Activated T-helper 2 cell treated with anti-CD3 and anti-CD28 coated beads, Interferon-gamma antibody, Interleukin-2, Interleukin-4, amounts not matched to agents 10 μg/mL and 5 μg/mL and 100 μg/mL, durations not matched to agents 14 hours and 24 hours and 36 hours (primary cell): Measurements from ENCODE around the gene ALDH4A1. TPM values are rescaled to one million over a fixed set of nuclear protein-coding genes. Genes with fewer than 3 reads are reported as not detected.
"Not testable (repeated sequence)": the region's sequence is repeated elsewhere in the genome, so short reads cannot be mapped to it uniquely, and the experiment has no call there.

Source experiments
- DNase-seq: peaks from one replicate; pipeline ENCODE4 v3.0.0; 2021; ENCODE audit warnings: low spot score
- H3K27ac Mint-ChIP-seq: one replicate; pipeline ENCODE4 v1.8.0; 2021; ENCODE audit warnings: mixed read lengths
- H3K27me3 Mint-ChIP-seq: one replicate; pipeline ENCODE4 v1.8.0; 2021; ENCODE audit warnings: low read depth, mixed read lengths
- H3K36me3 Mint-ChIP-seq: one replicate; pipeline ENCODE4 v1.8.0; 2021; ENCODE audit warnings: low read depth, mixed read lengths
- H3K4me1 Mint-ChIP-seq: one replicate; pipeline ENCODE4 v1.8.0; 2021; ENCODE audit warnings: low read depth, mixed read lengths
- H3K4me3 Mint-ChIP-seq: one replicate; pipeline ENCODE4 v1.8.0; 2021; ENCODE audit warnings: low read depth, mild to moderate bottlenecking, moderate library complexity, mixed read lengths
- H3K9me3 Mint-ChIP-seq: one replicate; pipeline ENCODE4 v1.8.0; 2021; ENCODE audit warnings: mixed read lengths
- intact Hi-C: fragments of 100-400 bp; cut with micrococcal nuclease; formaldehyde crosslinking; loops from one replicate; pipeline ENCODE4 v1.15.1; 2023
- total RNA-seq: library from RNA; stranded (reverse); gene quantifications from 2 replicates; pipeline ENCODE4 v1.2.3, GENCODE V29; 2022

The ALDH4A1 gene
- total RNA-seq, 1 donor from 2014 or later = 4.4 TPM

- Mint-ChIP-seq H3K4me3 (no peak overlapping the region), H3K4me1 (no peaks in the 10 kb centered on the region), H3K9me3 (no peaks in the 10 kb centered on the region), H3K36me3 (no peaks in the 10 kb centered on the region), H3K27me3 (no peaks in the 10 kb centered on the region), H3K27ac (no peak overlapping the region)
- intact Hi-C loops = no loop called here
- no peak for DNase-seq
Observed at GRCh38 chr1:18872071-18872611, 30.2 kb downstream of the ALDH4A1 start.

GRCh38 chr1:18871401-18872070, 30.8 kb downstream of the ALDH4A1 start:
- DNase-seq = no peak
- Mint-ChIP-seq H3K27me3 (peaks cover 4% of the 10 kb centered on the region), H3K4me1 (no peaks in the 10 kb centered on the region), H3K36me3 (no peaks in the 10 kb centered on the region), H3K9me3 (no peaks in the 10 kb centered on the region), H3K27ac (no peak overlapping the region), H3K4me3 (no peak overlapping the region)
- intact Hi-C loops = no loop called here

- Mint-ChIP-seq H3K4me3 (no peak overlapping the region), H3K27me3 (peaks cover 4% of the 10 kb centered on the region), H3K9me3 (no peaks in the 10 kb centered on the region), H3K36me3 (no peaks in the 10 kb centered on the region), H3K27ac (no peak overlapping the region), H3K4me1 (no peaks in the 10 kb centered on the region)
- DNase-seq = no peak
- intact Hi-C loops = no loop called here
Observed at GRCh38 chr1:18870957-18871356, 31.4 kb downstream of the ALDH4A1 start.

GRCh38 chr1:18870595-18870865, 31.8 kb downstream of the ALDH4A1 start:
- H3K4me3 Mint-ChIP-seq, intact Hi-C loops, H3K4me1 Mint-ChIP-seq, DNase-seq, H3K9me3 Mint-ChIP-seq, H3K36me3 Mint-ChIP-seq, H3K27ac Mint-ChIP-seq, H3K27me3 Mint-ChIP-seq: not testable (repeated sequence)

- H3K36me3 Mint-ChIP-seq = no peaks in the 10 kb centered on the region
- DNase-seq = no peak
- intact Hi-C loops = no loop called here
Observed at GRCh38 chr1:18869847-18870594, 32.3 kb downstream of the ALDH4A1 start.

GRCh38 chr1:18868801-18869424, 33.4 kb downstream of the ALDH4A1 start:
- no peak overlapping the region for H3K4me3 Mint-ChIP-seq
- H3K27ac Mint-ChIP-seq = no peak overlapping the region
- no peak for DNase-seq
- peaks cover 4% of the 10 kb centered on the region for H3K27me3 Mint-ChIP-seq
- no peaks in the 10 kb centered on the region for H3K36me3 Mint-ChIP-seq
- H3K9me3 Mint-ChIP-seq = no peaks in the 10 kb centered on the region
- intact Hi-C loops = no loop called here
- no peaks in the 10 kb centered on the region for H3K4me1 Mint-ChIP-seq

More at GRCh38 chr1:18869847-18870594, 32.3 kb downstream of the ALDH4A1 start:
- H3K27me3 Mint-ChIP-seq = peaks cover 4% of the 10 kb centered on the region
- no peaks in the 10 kb centered on the region for H3K9me3 Mint-ChIP-seq
- H3K27ac Mint-ChIP-seq = no peak overlapping the region
- H3K4me1 Mint-ChIP-seq = no peaks in the 10 kb centered on the region
- H3K4me3 Mint-ChIP-seq = no peak overlapping the region

- no peaks in the 10 kb centered on the region for H3K4me1 Mint-ChIP-seq
- DNase-seq = no peak
Observed at GRCh38 chr1:18868354-18868753, 34.0 kb downstream of the ALDH4A1 start.

GRCh38 chr1:18866846-18867245, 35.5 kb downstream of the ALDH4A1 start:
- Mint-ChIP-seq H3K4me1 (no peaks in the 10 kb centered on the region), H3K9me3 (no peaks in the 10 kb centered on the region), H3K27me3 (peaks cover 4% of the 10 kb centered on the region), H3K4me3 (no peak overlapping the region), H3K36me3 (no peaks in the 10 kb centered on the region), H3K27ac (no peak overlapping the region)
- intact Hi-C loops = no loop called here
- no peak for DNase-seq

More at GRCh38 chr1:18868354-18868753, 34.0 kb downstream of the ALDH4A1 start:
- H3K9me3 Mint-ChIP-seq = no peaks in the 10 kb centered on the region
- H3K36me3 Mint-ChIP-seq = no peaks in the 10 kb centered on the region
- intact Hi-C loops = no loop called here
- H3K27me3 Mint-ChIP-seq = peaks cover 4% of the 10 kb centered on the region
- H3K4me3 Mint-ChIP-seq = no peak overlapping the region
- H3K27ac Mint-ChIP-seq = no peak overlapping the region

- DNase-seq = no peak
- no peaks in the 10 kb centered on the region for H3K4me1 Mint-ChIP-seq
- peaks cover 4% of the 10 kb centered on the region for H3K27me3 Mint-ChIP-seq
- H3K36me3 Mint-ChIP-seq = no peaks in the 10 kb centered on the region
- no peak overlapping the region for H3K4me3 Mint-ChIP-seq
- no peaks in the 10 kb centered on the region for H3K9me3 Mint-ChIP-seq
- H3K27ac Mint-ChIP-seq = no peak overlapping the region
- intact Hi-C loops = no loop called here
Observed at GRCh38 chr1:18866314-18866713, 36.0 kb downstream of the ALDH4A1 start.

GRCh38 chr1:18865176-18865575, 37.2 kb downstream of the ALDH4A1 start:
- H3K27me3 Mint-ChIP-seq = peaks cover 4% of the 10 kb centered on the region
- H3K9me3 Mint-ChIP-seq = no peaks in the 10 kb centered on the region
- no peaks in the 10 kb centered on the region for H3K4me1 Mint-ChIP-seq
- H3K4me3 Mint-ChIP-seq = no peak overlapping the region
- H3K27ac Mint-ChIP-seq = no peak overlapping the region
- no peaks in the 10 kb centered on the region for H3K36me3 Mint-ChIP-seq
- intact Hi-C loops = no loop called here
- DNase-seq = no peak

GRCh38 chr1:18861590-18861989, 40.8 kb downstream of the ALDH4A1 start:
- no peak for DNase-seq
- intact Hi-C loops = no loop called here
- H3K27me3 Mint-ChIP-seq = peaks cover under 1% of the 10 kb centered on the region
- H3K9me3 Mint-ChIP-seq = no peaks in the 10 kb centered on the region
- no peak overlapping the region for H3K4me3 Mint-ChIP-seq
- H3K36me3 Mint-ChIP-seq = no peaks in the 10 kb centered on the region
- no peaks in the 10 kb centered on the region for H3K4me1 Mint-ChIP-seq
- H3K27ac Mint-ChIP-seq = no peak overlapping the region

GRCh38 chr1:18861082-18861481, 41.3 kb downstream of the ALDH4A1 start:
- Mint-ChIP-seq H3K27me3 (no peaks in the 10 kb centered on the region), H3K4me1 (no peaks in the 10 kb centered on the region), H3K9me3 (no peaks in the 10 kb centered on the region), H3K36me3 (no peaks in the 10 kb centered on the region), H3K27ac (no peak overlapping the region), H3K4me3 (no peak overlapping the region)
- DNase-seq = no peak
- intact Hi-C loops = no loop called here

- Mint-ChIP-seq H3K4me1 (no peaks in the 10 kb centered on the region), H3K9me3 (no peaks in the 10 kb centered on the region), H3K36me3 (no peaks in the 10 kb centered on the region), H3K27ac (no peak within 1 kb of the TSS), H3K4me3 (no peak within 1 kb of the TSS), H3K27me3 (no peaks in the 10 kb centered on the region)
- intact Hi-C loops = no loop called here
- no peak for DNase-seq
Observed at GRCh38 chr1:18859560-18859959, 42.8 kb downstream of the ALDH4A1 start, which contains the start of gene TAS1R2. Gene TAS1R2 (minus strand): TSS chr1:18859660. CDS start chr1:18859660, 0 bp downstream.
